ENCODE results near the gene TMEM119. TPM values are rescaled to one million over a fixed set of nuclear protein-coding genes. Genes with fewer than 3 reads are reported as not detected.

The TMEM119 gene
- total and polyA plus RNA-seq, 2 of the 4 experiments (the other 2 are of a cell fraction): 8.1 to 9.2 TPM

DNA sequence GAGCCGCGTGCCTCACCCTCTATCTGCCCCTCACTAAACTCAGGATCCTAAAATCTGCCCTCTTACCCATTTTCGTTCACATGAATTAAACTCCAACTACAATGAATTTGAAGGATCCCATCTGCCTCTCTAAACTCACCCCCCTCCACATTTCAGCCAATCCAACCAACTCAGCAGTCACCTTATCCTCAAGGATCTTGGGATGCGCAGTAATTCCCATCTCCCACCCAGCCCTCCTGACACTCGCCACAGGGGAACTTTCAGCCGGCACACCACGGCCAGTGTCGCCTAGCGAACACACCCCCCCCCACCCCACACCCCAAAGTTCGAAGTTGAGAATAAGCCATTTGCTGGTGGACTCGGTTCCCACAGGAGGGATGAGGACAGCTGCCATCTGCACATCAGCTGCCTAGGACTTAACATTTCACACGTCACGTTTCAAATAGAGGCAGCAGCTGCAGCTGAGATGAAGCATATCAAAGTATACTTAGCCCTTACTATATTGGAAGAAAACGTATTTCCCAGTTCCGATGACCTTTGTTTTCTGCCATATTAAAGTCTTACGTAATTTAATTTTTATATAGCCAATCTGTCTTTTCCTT lies 44.5 kb upstream of the TMEM119 start:
- TF ChIP-seq CHD1 (IDR thresholded peaks at IDR 0.05; ENCODE audit: low read depth, low read length) (no peak), RCOR1 (IDR thresholded peaks at IDR 0.05; ENCODE audit: insufficient replicate concordance, low read length) (no peak), MAZ (IDR thresholded peaks at IDR 0.05; ENCODE audit: borderline replicate concordance, low read depth, low read length) (no peak), RFX5 (IDR thresholded peaks at IDR 0.05; ENCODE audit: low read depth, low read length) (no peak), POLR2A (IDR thresholded peaks at IDR 0.05; ENCODE audit: low read depth, low read length) (no peak), MXI1 (IDR thresholded peaks at IDR 0.05; ENCODE audit: borderline replicate concordance, low read depth, low read length) (no peak), RAD21 (IDR thresholded peaks at IDR 0.05; ENCODE audit: low read length) (no peak), CEBPB (IDR thresholded peaks at IDR 0.05; ENCODE audit: low read depth, low read length) (no peak), NFE2L2 (IDR thresholded peaks at IDR 0.05; ENCODE audit: low read depth, low read length) (no peak), SMC3 (IDR thresholded peaks at IDR 0.05; ENCODE audit: low read depth, low read length) (no peak), MAFK (IDR thresholded peaks at IDR 0.05; ENCODE audit: low read depth, low read length) (no peak), FOS (IDR thresholded peaks at IDR 0.05; ENCODE audit: low read depth, low read length) (no peak), BHLHE40 (IDR thresholded peaks at IDR 0.05; ENCODE audit: low read depth, low read length) (no peak)
- TF ChIP-seq, protein P1, sequence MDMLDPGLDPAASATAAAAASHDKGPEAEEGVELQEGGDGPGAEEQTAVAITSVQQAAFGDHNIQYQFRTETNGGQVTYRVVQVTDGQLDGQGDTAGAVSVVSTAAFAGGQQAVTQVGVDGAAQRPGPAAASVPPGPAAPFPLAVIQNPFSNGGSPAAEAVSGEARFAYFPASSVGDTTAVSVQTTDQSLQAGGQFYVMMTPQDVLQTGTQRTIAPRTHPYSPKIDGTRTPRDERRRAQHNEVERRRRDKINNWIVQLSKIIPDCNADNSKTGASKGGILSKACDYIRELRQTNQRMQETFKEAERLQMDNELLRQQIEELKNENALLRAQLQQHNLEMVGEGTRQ (IDR thresholded peaks at IDR 0.05; ENCODE audit: low read depth, low read length): no peak
- TF ChIP-seq, protein P2, sequence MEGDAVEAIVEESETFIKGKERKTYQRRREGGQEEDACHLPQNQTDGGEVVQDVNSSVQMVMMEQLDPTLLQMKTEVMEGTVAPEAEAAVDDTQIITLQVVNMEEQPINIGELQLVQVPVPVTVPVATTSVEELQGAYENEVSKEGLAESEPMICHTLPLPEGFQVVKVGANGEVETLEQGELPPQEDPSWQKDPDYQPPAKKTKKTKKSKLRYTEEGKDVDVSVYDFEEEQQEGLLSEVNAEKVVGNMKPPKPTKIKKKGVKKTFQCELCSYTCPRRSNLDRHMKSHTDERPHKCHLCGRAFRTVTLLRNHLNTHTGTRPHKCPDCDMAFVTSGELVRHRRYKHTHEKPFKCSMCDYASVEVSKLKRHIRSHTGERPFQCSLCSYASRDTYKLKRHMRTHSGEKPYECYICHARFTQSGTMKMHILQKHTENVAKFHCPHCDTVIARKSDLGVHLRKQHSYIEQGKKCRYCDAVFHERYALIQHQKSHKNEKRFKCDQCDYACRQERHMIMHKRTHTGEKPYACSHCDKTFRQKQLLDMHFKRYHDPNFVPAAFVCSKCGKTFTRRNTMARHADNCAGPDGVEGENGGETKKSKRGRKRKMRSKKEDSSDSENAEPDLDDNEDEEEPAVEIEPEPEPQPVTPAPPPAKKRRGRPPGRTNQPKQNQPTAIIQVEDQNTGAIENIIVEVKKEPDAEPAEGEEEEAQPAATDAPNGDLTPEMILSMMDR (conservative IDR thresholded peaks at IDR 0.05; ENCODE audit: low read depth, low read length): no peak
- TF ChIP-seq, protein P3, sequence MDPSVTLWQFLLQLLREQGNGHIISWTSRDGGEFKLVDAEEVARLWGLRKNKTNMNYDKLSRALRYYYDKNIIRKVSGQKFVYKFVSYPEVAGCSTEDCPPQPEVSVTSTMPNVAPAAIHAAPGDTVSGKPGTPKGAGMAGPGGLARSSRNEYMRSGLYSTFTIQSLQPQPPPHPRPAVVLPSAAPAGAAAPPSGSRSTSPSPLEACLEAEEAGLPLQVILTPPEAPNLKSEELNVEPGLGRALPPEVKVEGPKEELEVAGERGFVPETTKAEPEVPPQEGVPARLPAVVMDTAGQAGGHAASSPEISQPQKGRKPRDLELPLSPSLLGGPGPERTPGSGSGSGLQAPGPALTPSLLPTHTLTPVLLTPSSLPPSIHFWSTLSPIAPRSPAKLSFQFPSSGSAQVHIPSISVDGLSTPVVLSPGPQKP (IDR thresholded peaks at IDR 0.05; ENCODE audit: borderline replicate concordance, low read depth, low read length): no peak
- WGBS, 2 experiments (ENCODE audit: extremely low coverage in 2 of 2, insufficient read length in 1 of 2): 77% methylated on average over 5 of the region's 16 CpGs; no CpG with 5 or more reads in 1 of the 2 experiments
- Histone ChIP-seq H3K9me1 (ENCODE audit: insufficient read depth, low read length) (peaks cover 30% of the 10 kb centered on the region), H4K8ac (ENCODE audit: low read depth in 2 of 2, low read length in 2 of 2) (no peak overlapping the region), H2AFZ (replicated peaks; ENCODE audit: low read length, poor library complexity) (no peak overlapping the region), H3K4me2 (ENCODE audit: low read depth, low read length) (no peak overlapping the region), H3K27ac (ENCODE audit: insufficient read depth, low read length) (no peak overlapping the region), H3K56ac (ENCODE audit: extremely low read depth, insufficient read depth, low read length) (no peak overlapping the region), H3K9ac (ENCODE audit: low read depth, low read length) (no peak overlapping the region), H3K9me3 (ENCODE audit: control insufficient read depth, insufficient read depth, low read length) (no peaks in the 10 kb centered on the region), H3K4me3 (ENCODE audit: insufficient read depth, low read depth, low read length) (no peak overlapping the region), H2BK20ac (ENCODE audit: low read depth, low read length) (no peak overlapping the region), H2BK15ac (ENCODE audit: low read depth, low read length) (no peak overlapping the region), H3K27me3 (ENCODE audit: control insufficient read depth, insufficient read depth, low read length) (no peaks in the 10 kb centered on the region), H4K91ac (ENCODE audit: insufficient read depth, low read depth, low read length) (no peak overlapping the region), H3K14ac (replicated peaks; ENCODE audit: low read depth, low read length) (no peak overlapping the region; the same call in 1 of the 2 replicates), H4K20me1 (ENCODE audit: insufficient read depth, low read length) (peaks cover 38% of the 10 kb centered on the region), H3K4ac (ENCODE audit: low read depth, low read length) (no peak overlapping the region), H3K36me3 (ENCODE audit: control insufficient read depth, insufficient read depth, low read length) (peaks cover 34% of the 10 kb centered on the region), H2BK5ac (ENCODE audit: low read depth, low read length, poor library complexity, severe bottlenecking) (peak overlapping the region; percentile 4), H4K5ac (ENCODE audit: low read depth, low read length) (no peak overlapping the region), H2AK9ac (replicated peaks; ENCODE audit: low read depth, low read length, poor library complexity) (no peak overlapping the region), H3K79me1 (ENCODE audit: low read depth in 1 of 2, low read length in 2 of 2) (peaks cover 35 to 70% of the 10 kb centered on the region in 2 experiments), H3K23ac (ENCODE audit: low read depth, low read length) (no peak overlapping the region), H3K4me1 (ENCODE audit: control insufficient read depth, insufficient read depth, low read length) (peaks cover 17% of the 10 kb centered on the region), H2AK5ac (ENCODE audit: low read depth, low read length) (no peak overlapping the region), H2BK120ac (ENCODE audit: low read depth, low read length) (no peak overlapping the region), H3K18ac (ENCODE audit: low read depth, low read length) (no peak overlapping the region)
- ATAC-seq (ENCODE audit: low read depth) (no peak), DNase-seq (no peak)
- in situ Hi-C loops (cut with MboI; ENCODE audit: low sequenced_read_pairs) (loop anchor here (10.0 to 25.0 kb wide), 2 partner anchors 292 to 445 kb away; partner anchors contain the start of genes ALKBH2 and UNG), dilution Hi-C loops (cut with HindIII; ENCODE audit: low sequenced_read_pairs, unreplicated experiment) (no loop called here), intact Hi-C loops (cut with micrococcal nuclease) (no loop called here)
- BruUV-seq (replicated peaks): no TSS peak
- ChIA-PET POLR2A (ENCODE audit: unreplicated experiment) (no interaction called here), CTCF (no interaction called here)

All from IMR-90 (cell line).